Activated CD8-positive, alpha-beta memory T cell treated with anti-CD3 and anti-CD28 coated beads for 36 hours (primary cell): ENCODE measurements around the gene PPARA. TPM values are rescaled to one million over a fixed set of nuclear protein-coding genes. Genes with fewer than 3 reads are reported as not detected.
"Not testable (repeated sequence)": the region's sequence is repeated elsewhere in the genome, so short reads cannot be mapped to it uniquely, and the experiment has no call there.

Experiments used
- CTCF ChIA-PET: fragments of 350-600 bp; sonication (Branson Sonifier 250); formaldehyde crosslinking; loops from one replicate; lab custom pipeline; 2021; ENCODE audit warnings: antibody characterized with exemption; lab: Charles Lee
- POLR2A ChIA-PET: fragments of 350-600 bp; sonication (Branson Sonifier 250); formaldehyde crosslinking; loops from one replicate; lab custom pipeline; 2021; ENCODE audit warnings: antibody characterized with exemption; lab: Charles Lee
- total RNA-seq, 2 experiments: library from RNA; stranded (reverse); gene quantifications; one replicate each; pipeline ENCODE4 v1.2.3, GENCODE V29; 2021

PPARA gene
- total RNA-seq, 2 experiments from 2014 or later: 12.1 to 12.3 TPM

- POLR2A ChIA-PET: no interaction called here
- CTCF ChIA-PET: interaction anchor here (1.3 kb wide), 1 partner anchor 229 kb away, joined by 4 read pairs; no protein-coding TSS in a partner anchor
Observed at GRCh38 chr22:46242076-46242475, 91.8 kb downstream of the PPARA start.

GRCh38 chr22:46244771-46245170, 94.4 kb downstream of the PPARA start:
- POLR2A ChIA-PET: no interaction called here

GRCh38 chr22:46245511-46245910, 95.2 kb downstream of the PPARA start:
- POLR2A ChIA-PET: no interaction called here
- CTCF ChIA-PET: interaction anchor here (1.1 kb wide), 1 partner anchor 129 kb away, joined by 3 read pairs; no protein-coding TSS in a partner anchor

More at GRCh38 chr22:46244771-46245170, 94.4 kb downstream of the PPARA start:
- CTCF ChIA-PET: interaction anchor here (1.1 kb wide), 1 partner anchor 128 kb away, joined by 3 read pairs; no protein-coding TSS in a partner anchor

GRCh38 chr22:46246178-46246577, 95.9 kb downstream of the PPARA start:
- POLR2A ChIA-PET: no interaction called here
- CTCF ChIA-PET: no interaction called here

- ChIA-PET CTCF (interaction anchor here (1.2 to 1.4 kb wide), 2 partner anchors 21 to 95 kb away, joined by 3 to 5 read pairs; no protein-coding TSS in a partner anchor), POLR2A (no interaction called here)
Observed at GRCh38 chr22:46247443-46247975, 97.2 kb downstream of the PPARA start.

GRCh38 chr22:46250035-46250782, 99.9 kb downstream of the PPARA start, which contains the start of gene CDPF1:
CDPF1 (minus strand) TSS chr22:46250293; CDS start chr22:46248284, 2,009 bp downstream.
- CTCF ChIA-PET: interaction anchor here (0.8 to 1.0 kb wide), 2 partner anchors 11 to 46 kb away, joined by 3 read pairs; no protein-coding TSS in a partner anchor
- POLR2A ChIA-PET: interaction anchor here (0.6 to 0.9 kb wide), 3 partner anchors 10 to 85 kb away, joined by 3 to 4 read pairs (median 3); partner anchors contain the start of gene TRMU

GRCh38 chr22:46250783-46251125, 100.4 kb downstream of the PPARA start:
- ChIA-PET CTCF (interaction anchor here (0.8 to 1.0 kb wide), 2 partner anchors 10 to 45 kb away, joined by 3 read pairs; no protein-coding TSS in a partner anchor), POLR2A (interaction anchor here (0.7 kb wide), 1 partner anchor 11 kb away, joined by 3 read pairs; no protein-coding TSS in a partner anchor)

- CTCF ChIA-PET: interaction anchor here (0.5 kb wide), 1 partner anchor 34 kb away, joined by 3 read pairs; no protein-coding TSS in a partner anchor
- POLR2A ChIA-PET: no interaction called here
Observed at GRCh38 chr22:46251266-46251665, 100.9 kb downstream of the PPARA start.

GRCh38 chr22:46251816-46252380, 101.6 kb downstream of the PPARA start:
- ChIA-PET CTCF (interaction anchor here (0.5 to 0.9 kb wide), 2 partner anchors 34 to 130 kb away, joined by 3 read pairs; no protein-coding TSS in a partner anchor), POLR2A (no interaction called here)

GRCh38 chr22:46256358-46256958, 106.1 kb downstream of the PPARA start:
- ChIA-PET CTCF (no interaction called here), POLR2A (no interaction called here)

- CTCF ChIA-PET: no interaction called here
- POLR2A ChIA-PET: no interaction called here
Observed at GRCh38 chr22:46259374-46259773, 109.0 kb downstream of the PPARA start.

- POLR2A ChIA-PET: no interaction called here
Observed at GRCh38 chr22:46260038-46260437, 109.7 kb downstream of the PPARA start.

GRCh38 chr22:46262449-46263215, 112.3 kb downstream of the PPARA start:
- POLR2A ChIA-PET: no interaction called here
- CTCF ChIA-PET: interaction anchor here (0.7 kb wide), 2 partner anchors 48 to 64 kb away, joined by 3 read pairs; no protein-coding TSS in a partner anchor

More at GRCh38 chr22:46260038-46260437, 109.7 kb downstream of the PPARA start:
- CTCF ChIA-PET: no interaction called here

GRCh38 chr22:46263216-46263590, 112.9 kb downstream of the PPARA start, which contains the start of gene PKDREJ:
PKDREJ (minus strand) TSS chr22:46263343; CDS start chr22:46263322, 21 bp downstream.
- ChIA-PET CTCF (no interaction called here), POLR2A (no interaction called here)

GRCh38 chr22:46264520-46264919, 114.2 kb downstream of the PPARA start:
- POLR2A ChIA-PET, CTCF ChIA-PET: not testable (repeated sequence)

- POLR2A ChIA-PET, CTCF ChIA-PET: not testable (repeated sequence)
Observed at GRCh38 chr22:46265627-46266026, 115.3 kb downstream of the PPARA start.

GRCh38 chr22:46267431-46268279, 117.3 kb downstream of the PPARA start, which contains the start of gene TTC38:
TTC38 (plus strand) TSS chr22:46268008; CDS start chr22:46268040, 32 bp downstream.
- POLR2A ChIA-PET: interaction anchor here (0.6 to 1.3 kb wide), 3 partner anchors 20 to 146 kb away, joined by 3 to 5 read pairs (median 3); no protein-coding TSS in a partner anchor
- CTCF ChIA-PET: interaction anchor here (1.5 kb wide), 1 partner anchor 13 kb away, joined by 6 read pairs; no protein-coding TSS in a partner anchor
